Lower lobe of right lung (tissue), 2 donors: ENCODE results near the gene ARTN. TPM values are rescaled to one million over a fixed set of nuclear protein-coding genes. Genes with fewer than 3 reads are reported as not detected.

Experiments
- ATAC-seq, 2 donors: fragments of 200-7000 bp; cut with Tn5 transposase; one replicate each; pipeline ENCODE4 v1.9.1; 2020 to 2022; ENCODE audit warnings: mild to moderate bottlenecking in 2 of 2, moderate library complexity in 2 of 2
- DNase-seq: peaks from one replicate; pipeline ENCODE4 v3.0.0-alpha.2; 2020
- H3K27ac ChIP-seq: fragments of 200-600 bp; one replicate; pipeline ENCODE4 v1.8.0; 2022
- H3K27me3 ChIP-seq: fragments of 200-600 bp; one replicate; pipeline ENCODE4 v1.8.0; 2022; ENCODE audit warnings: low read depth
- H3K36me3 ChIP-seq: fragments of 200-600 bp; one replicate; pipeline ENCODE4 v1.8.0; 2022; ENCODE audit warnings: mild to moderate bottlenecking
- H3K4me1 ChIP-seq: fragments of 200-600 bp; one replicate; pipeline ENCODE4 v1.8.0; 2022
- H3K4me3 ChIP-seq: fragments of 200-600 bp; one replicate; pipeline ENCODE4 v1.8.0; 2022; ENCODE audit warnings: mild to moderate bottlenecking
- H3K9me3 ChIP-seq: fragments of 200-600 bp; one replicate; pipeline ENCODE4 v1.8.0; 2022
- CTCF ChIP-seq: fragments of 200-600 bp; IDR thresholded peaks from one replicate; pipeline ENCODE4 v1.8.0; 2022; ENCODE audit warnings: antibody characterized with exemption, mild to moderate bottlenecking
- intact Hi-C: fragments of 100-400 bp; cut with DNase I; formaldehyde crosslinking; loops from one replicate; pipeline ENCODE4 v1.11.0; 2022
- total RNA-seq: library from RNA; stranded (reverse); fragmentation: NEBNext Ultra II Directional; extraction: Animal tissue kit (Norgen Biotek cat#: 25700); gene quantifications from one replicate; pipeline ENCODE4 v1.2.1, GENCODE V29; 2021
- donor health status: DM: no; HTN: yes; CAD: no; lungs with severe emphysema.

The ARTN gene
- total RNA-seq, 1 donor from 2014 or later, result 0.27 TPM

- no peak overlapping the region for H3K27ac ChIP-seq
These were observed 52.5 kb downstream of the ARTN start for GRCh38 chr1:43985984-43986595.

GRCh38 chr1:43986712-43987111 is 53.1 kb downstream of the ARTN start:
- H3K9me3 ChIP-seq, result no peaks in the 10 kb centered on the region
- ATAC-seq, result no peak
- H3K4me3 ChIP-seq, result no peak overlapping the region
- H3K4me1 ChIP-seq, result peaks cover 8% of the 10 kb centered on the region
- DNase-seq, result no peak
- H3K36me3 ChIP-seq, result peaks cover 8% of the 10 kb centered on the region
- no peak for TF ChIP-seq CTCF
- H3K27ac ChIP-seq, result no peak overlapping the region
- intact Hi-C loops, result no loop called here
- no peaks in the 10 kb centered on the region for H3K27me3 ChIP-seq

More at GRCh38 chr1:43985984-43986595, 52.5 kb downstream of the ARTN start:
- no peaks in the 10 kb centered on the region for H3K27me3 ChIP-seq
- H3K9me3 ChIP-seq, result no peaks in the 10 kb centered on the region
- H3K4me3 ChIP-seq, result no peak overlapping the region
- DNase-seq (no peak), ATAC-seq (no peak)
- peaks cover 7% of the 10 kb centered on the region for H3K4me1 ChIP-seq
- intact Hi-C loops, result no loop called here
- peaks cover 8% of the 10 kb centered on the region for H3K36me3 ChIP-seq
- TF ChIP-seq CTCF, result no peak

Other genes with a start within 250 kb of the ARTN start
- 23.6 TPM for gene ST3GAL3, start 226.3 kb upstream of the ARTN start, total RNA-seq
- gene IPO13, start 13.1 kb downstream of the ARTN start, total RNA-seq, result 28.2 TPM
- gene DPH2, start 36.2 kb downstream of the ARTN start, total RNA-seq, result 15.0 TPM
- 205 TPM for gene ATP6V0B, start 41.2 kb downstream of the ARTN start, total RNA-seq
- 17.3 TPM for gene B4GALT2, start 45.4 kb downstream of the ARTN start, total RNA-seq
- 10.7 TPM for gene CCDC24, start 57.8 kb downstream of the ARTN start, total RNA-seq
- 24.2 TPM for gene SLC6A9, start 97.7 kb downstream of the ARTN start, total RNA-seq
- 0.47 TPM for gene KLF17, start 185.0 kb downstream of the ARTN start, total RNA-seq
- not detected for gene KLF18, start 207.8 kb downstream of the ARTN start, total RNA-seq